Choroid plexus epithelial cell (primary cell): ENCODE data around the gene DHX57.
A peak's percentile ranks its signal among the peaks of the same experiment; 100 is the strongest.

Experiments
- DNase-seq: peaks from one replicate; pipeline ENCODE4 v3.0.0-alpha.2; 2010; ENCODE audit warnings: low read depth
- H3K4me3 ChIP-seq: 2 replicates; pipeline ENCODE4 v1.5.1; 2011; ENCODE audit warnings: low read depth, mild to moderate bottlenecking, control low read depth, low read length, moderate library complexity
- TF ChIP-seq, protein P1 (sequence below): conservative IDR thresholded peaks from 2 replicates; pipeline ENCODE4 v1.5.1; 2011; ENCODE audit warnings: low read depth, mild to moderate bottlenecking, control low read depth, inconsistent platforms, low read length, moderate library complexity

Gene DHX57

GRCh38 chr2:38875576-38876367 lies at the start of gene DHX57, which contains the start of gene MORN2:
Gene DHX57, minus strand, starts transcription at chr2:38875934. Its CDS starts 7,529 bp downstream, at chr2:38868405.
Gene MORN2, plus strand, starts transcription at chr2:38875976.
- TF ChIP-seq, protein P1, sequence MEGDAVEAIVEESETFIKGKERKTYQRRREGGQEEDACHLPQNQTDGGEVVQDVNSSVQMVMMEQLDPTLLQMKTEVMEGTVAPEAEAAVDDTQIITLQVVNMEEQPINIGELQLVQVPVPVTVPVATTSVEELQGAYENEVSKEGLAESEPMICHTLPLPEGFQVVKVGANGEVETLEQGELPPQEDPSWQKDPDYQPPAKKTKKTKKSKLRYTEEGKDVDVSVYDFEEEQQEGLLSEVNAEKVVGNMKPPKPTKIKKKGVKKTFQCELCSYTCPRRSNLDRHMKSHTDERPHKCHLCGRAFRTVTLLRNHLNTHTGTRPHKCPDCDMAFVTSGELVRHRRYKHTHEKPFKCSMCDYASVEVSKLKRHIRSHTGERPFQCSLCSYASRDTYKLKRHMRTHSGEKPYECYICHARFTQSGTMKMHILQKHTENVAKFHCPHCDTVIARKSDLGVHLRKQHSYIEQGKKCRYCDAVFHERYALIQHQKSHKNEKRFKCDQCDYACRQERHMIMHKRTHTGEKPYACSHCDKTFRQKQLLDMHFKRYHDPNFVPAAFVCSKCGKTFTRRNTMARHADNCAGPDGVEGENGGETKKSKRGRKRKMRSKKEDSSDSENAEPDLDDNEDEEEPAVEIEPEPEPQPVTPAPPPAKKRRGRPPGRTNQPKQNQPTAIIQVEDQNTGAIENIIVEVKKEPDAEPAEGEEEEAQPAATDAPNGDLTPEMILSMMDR, result no peak
- peak within 1 kb of the TSS; percentile 71 for H3K4me3 ChIP-seq
- peak; percentile 82 for DNase-seq

DNA sequence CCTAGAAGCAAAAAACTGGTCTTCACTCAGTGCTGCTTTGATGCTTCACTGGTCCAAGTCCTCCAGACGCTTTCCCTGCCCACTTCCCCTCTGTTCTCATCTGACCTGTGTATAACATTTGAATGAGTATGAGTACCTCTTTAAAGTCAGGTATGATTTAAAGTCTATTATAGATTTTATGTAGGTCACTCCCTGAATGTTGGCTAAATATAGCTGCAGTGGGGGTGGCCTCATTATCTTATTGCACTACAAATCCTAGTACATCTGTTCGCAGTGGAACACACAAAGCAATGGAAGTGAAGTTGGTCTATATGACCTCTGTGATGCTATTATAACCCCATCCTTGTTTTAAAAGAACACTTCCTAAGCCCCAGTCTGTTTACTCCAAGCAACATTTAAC lies 47.2 kb upstream of the DHX57 start:
- no peak overlapping the region for H3K4me3 ChIP-seq
- TF ChIP-seq, protein P1, result no peak
- no peak for DNase-seq

DNA sequence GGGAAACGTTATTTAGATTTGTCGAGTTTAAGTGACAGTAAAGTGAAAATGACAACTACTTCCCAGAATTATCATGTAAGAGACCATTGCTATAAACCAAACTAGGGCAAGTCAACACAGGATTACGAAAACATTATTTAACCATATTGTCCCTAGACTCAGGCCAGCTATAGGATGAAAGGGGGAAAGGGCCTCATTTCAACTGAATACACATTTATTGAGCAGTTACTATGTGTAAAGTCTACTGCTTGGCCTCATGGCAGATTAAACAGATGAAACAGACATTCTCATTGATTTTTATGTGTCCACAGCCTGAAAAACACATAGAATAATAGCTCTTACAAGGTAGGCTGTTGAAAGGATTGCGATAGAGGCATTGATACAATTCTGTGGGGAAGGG lies 46.7 kb upstream of the DHX57 start:
- no peak for DNase-seq
- TF ChIP-seq, protein P1, result no peak
- no peak overlapping the region for H3K4me3 ChIP-seq

DNA sequence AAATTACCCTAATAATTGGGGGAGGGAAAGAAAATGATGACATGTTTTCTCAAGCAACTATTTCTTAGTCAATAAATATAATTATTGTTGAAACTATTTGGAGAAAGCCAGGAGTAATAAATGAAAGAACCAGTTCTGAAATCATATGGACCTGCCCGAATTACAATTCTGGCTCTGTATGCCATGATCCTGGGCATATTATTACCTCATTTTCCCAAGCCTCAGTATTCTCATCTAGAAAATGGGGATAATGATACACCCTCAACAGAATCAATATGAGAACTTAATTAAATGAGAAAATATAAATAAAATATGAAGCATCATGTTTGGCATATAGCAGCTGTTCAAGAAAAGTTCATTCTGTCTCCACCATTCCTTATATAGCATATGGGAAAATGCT lies 36.9 kb upstream of the DHX57 start:
- TF ChIP-seq, protein P1, result no peak
- DNase-seq, result no peak

DNA sequence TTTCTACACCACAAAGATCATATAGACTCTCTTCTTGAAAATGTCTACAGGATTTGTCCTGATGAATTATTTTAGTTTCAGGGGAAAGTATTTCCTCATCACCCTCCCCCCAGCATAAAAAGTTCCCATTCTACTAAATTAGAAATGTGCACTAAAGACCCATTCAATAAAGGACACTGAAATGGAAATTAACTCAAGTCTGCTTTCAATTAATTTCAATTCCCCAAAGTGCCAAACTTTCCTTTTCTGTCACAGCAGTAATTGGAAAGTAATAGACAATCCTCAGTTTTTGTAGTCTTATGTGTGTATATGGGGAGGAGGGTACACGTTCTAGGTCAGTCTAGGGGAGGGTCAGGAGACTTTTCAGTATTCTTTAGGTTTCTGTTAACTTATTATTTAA lies 35.5 kb upstream of the DHX57 start:
- TF ChIP-seq, protein P1, result no peak
- no peak overlapping the region for H3K4me3 ChIP-seq

More for the DNA sequence above, 36.9 kb upstream of the DHX57 start:
- H3K4me3 ChIP-seq, result no peak overlapping the region

DNA sequence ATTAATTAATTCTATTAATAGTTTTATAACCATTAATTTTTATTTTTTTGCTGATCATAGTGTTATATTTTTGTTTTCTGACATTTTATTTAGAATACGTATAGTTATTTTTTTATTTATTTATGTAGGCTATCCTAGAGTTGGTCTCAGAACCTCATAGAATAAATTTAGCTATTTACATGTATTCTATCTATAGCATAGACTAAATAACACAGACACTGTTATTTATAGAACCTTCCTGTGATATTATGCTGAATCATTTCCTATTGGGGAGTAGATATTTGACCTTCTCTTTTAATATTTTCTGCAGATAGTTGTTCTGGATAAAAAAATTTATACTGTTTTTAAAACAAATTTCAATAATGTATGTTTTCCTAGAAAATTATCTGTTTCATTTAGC lies 34.1 kb upstream of the DHX57 start:
- TF ChIP-seq, protein P1, result no peak
- DNase-seq, result no peak
- H3K4me3 ChIP-seq, result no peak overlapping the region

More for the DNA sequence above, 35.5 kb upstream of the DHX57 start:
- DNase-seq, result no peak
